Measurements from ENCODE around the gene ASPG. TPM values are rescaled to one million over a fixed set of nuclear protein-coding genes. Genes with fewer than 3 reads are reported as not detected.

ASPG gene
- total and polyA plus RNA-seq, 8 donors = 0.16 to 0.68 (median 0.23) TPM; not detected in 2

- TF ChIP-seq CTCF (IDR thresholded peaks at IDR 0.05) = no peak
- ATAC-seq (peak in 2 of 4 donors; percentile 13 to 23), FAIRE-seq (no peak), DNase-seq (peak in 2 of 6 donors; percentile 29 to 61)
- H3K4me1 ChIP-seq = no peaks in the 10 kb centered on the region
- peaks cover 0 to 3% (median 0%) of the 10 kb centered on the region in 4 donors for H3K27me3 ChIP-seq
- intact Hi-C loops (cut with DNase I) = loop anchor here in 1 of 3 donors (5.0 kb wide), 1 partner anchor 39 kb away; no protein-coding TSS in a partner anchor
- H3K4me3 ChIP-seq = no peak overlapping the region
- no peak overlapping the region for H3K27ac ChIP-seq
- 52 to 61% methylated on average over 13 to 18 of the region's 18 CpGs for WGBS, 2 donors
- H3K36me3 ChIP-seq = no peaks in the 10 kb centered on the region
- H3K9me3 ChIP-seq = no peaks in the 10 kb centered on the region
Observed at GRCh38 chr14:104093366-104094055, 8.0 kb downstream of the ASPG start.

GRCh38 chr14:104094056-104094708 is 8.7 kb downstream of the ASPG start:
- H3K27ac ChIP-seq = no peak overlapping the region
- DNase-seq (peak in 2 of 6 donors; percentile 28 to 31), ATAC-seq (peak in 1 of 4 donors; percentile 30), FAIRE-seq (no peak)
- no peaks in the 10 kb centered on the region for H3K36me3 ChIP-seq
- 46 to 52% methylated on average over 20 of the region's 20 CpGs for WGBS, 2 donors
- intact Hi-C loops (cut with DNase I) = loop anchor here in 1 of 3 donors (5.0 kb wide), 1 partner anchor 38 kb away; no protein-coding TSS in a partner anchor
- H3K27me3 ChIP-seq = peaks cover 0 to 3% (median 0%) of the 10 kb centered on the region in 4 donors
- H3K4me3 ChIP-seq = no peak overlapping the region
- no peaks in the 10 kb centered on the region for H3K9me3 ChIP-seq
- H3K4me1 ChIP-seq = no peaks in the 10 kb centered on the region
- TF ChIP-seq CTCF (IDR thresholded peaks at IDR 0.05) = no peak

GRCh38 chr14:104094709-104095425 is 9.4 kb downstream of the ASPG start:
- FAIRE-seq (no peak), DNase-seq (peak; percentile 45 to 96 (median 81)), ATAC-seq (peak; percentile 80 to 96 (median 88))
- Histone ChIP-seq H3K4me1 (no peaks in the 10 kb centered on the region), H3K27me3 (peaks cover 0 to 3% (median 0%) of the 10 kb centered on the region in 4 donors), H3K4me3 (no peak overlapping the region), H3K27ac (no peak overlapping the region), H3K36me3 (no peaks in the 10 kb centered on the region), H3K9me3 (no peaks in the 10 kb centered on the region)
- TF ChIP-seq CTCF (IDR thresholded peaks at IDR 0.05) = peak; percentile 97 to 99 (median 98)
- 34 to 38% methylated on average over 34 to 35 of the region's 35 CpGs for WGBS, 2 donors
- intact Hi-C loops (cut with DNase I) = loop anchor here in 1 of 3 donors (5.0 kb wide), 1 partner anchor 37 kb away; no protein-coding TSS in a partner anchor

- Histone ChIP-seq H3K4me3 (no peak overlapping the region), H3K27me3 (peaks cover 0 to 3% (median 0%) of the 10 kb centered on the region in 4 donors), H3K27ac (no peak overlapping the region), H3K9me3 (no peaks in the 10 kb centered on the region), H3K4me1 (no peaks in the 10 kb centered on the region), H3K36me3 (no peaks in the 10 kb centered on the region)
- WGBS, 2 donors = 71 to 82% methylated on average over 30 to 31 of the region's 31 CpGs
- FAIRE-seq (no peak), DNase-seq (peak in 2 of 6 donors; percentile 15 to 66), ATAC-seq (no peak)
- TF ChIP-seq CTCF (IDR thresholded peaks at IDR 0.05) = no peak
- intact Hi-C loops (cut with DNase I) = no loop called here
Observed at GRCh38 chr14:104095426-104096310, 10.2 kb downstream of the ASPG start.
